ENCODE data around the gene TRPM2.

The TRPM2 gene

GRCh38 chr21:44371596-44371995, 18.2 kb downstream of the TRPM2 start:
- no peak overlapping the region for H3K4me3 ChIP-seq (ENCODE audit: low read depth, low read length)
- TF ChIP-seq CTCF (IDR thresholded peaks at IDR 0.05; ENCODE audit: low read depth, low read length, missing control alignments): no peak
- DNase-seq (ENCODE audit: low read depth): no peak

GRCh38 chr21:44372616-44373015, 19.2 kb downstream of the TRPM2 start:
- TF ChIP-seq CTCF (IDR thresholded peaks at IDR 0.05; ENCODE audit: low read depth, low read length, missing control alignments): no peak
- H3K4me3 ChIP-seq (ENCODE audit: low read depth, low read length): no peak overlapping the region
- no peak for DNase-seq (ENCODE audit: low read depth)

- H3K4me3 ChIP-seq (ENCODE audit: low read depth, low read length): no peak overlapping the region
- no peak for DNase-seq (ENCODE audit: low read depth)
- TF ChIP-seq CTCF (IDR thresholded peaks at IDR 0.05; ENCODE audit: low read depth, low read length, missing control alignments): no peak
Observed at GRCh38 chr21:44374601-44375280, 21.3 kb downstream of the TRPM2 start.

GRCh38 chr21:44375281-44375651, 21.8 kb downstream of the TRPM2 start:
- no peak for DNase-seq (ENCODE audit: low read depth)
- TF ChIP-seq CTCF (IDR thresholded peaks at IDR 0.05; ENCODE audit: low read depth, low read length, missing control alignments): no peak
- H3K4me3 ChIP-seq (ENCODE audit: low read depth, low read length): no peak overlapping the region

- TF ChIP-seq CTCF (IDR thresholded peaks at IDR 0.05; ENCODE audit: low read depth, low read length, missing control alignments): no peak
- no peak for DNase-seq (ENCODE audit: low read depth)
- H3K4me3 ChIP-seq (ENCODE audit: low read depth, low read length): no peak overlapping the region
Observed at GRCh38 chr21:44375761-44376241, 22.4 kb downstream of the TRPM2 start.

- no peak overlapping the region for H3K4me3 ChIP-seq (ENCODE audit: low read depth, low read length)
- DNase-seq (ENCODE audit: low read depth): no peak
- TF ChIP-seq CTCF (IDR thresholded peaks at IDR 0.05; ENCODE audit: low read depth, low read length, missing control alignments): no peak
Observed at GRCh38 chr21:44376606-44377005, 23.2 kb downstream of the TRPM2 start.
